Measurements from ENCODE around the gene ZBTB46. TPM values are rescaled to one million over a fixed set of nuclear protein-coding genes. Genes with fewer than 3 reads are reported as not detected.

ZBTB46 gene
- total RNA-seq, 1 experiment from 2014 or later, result 10.7 TPM

DNA sequence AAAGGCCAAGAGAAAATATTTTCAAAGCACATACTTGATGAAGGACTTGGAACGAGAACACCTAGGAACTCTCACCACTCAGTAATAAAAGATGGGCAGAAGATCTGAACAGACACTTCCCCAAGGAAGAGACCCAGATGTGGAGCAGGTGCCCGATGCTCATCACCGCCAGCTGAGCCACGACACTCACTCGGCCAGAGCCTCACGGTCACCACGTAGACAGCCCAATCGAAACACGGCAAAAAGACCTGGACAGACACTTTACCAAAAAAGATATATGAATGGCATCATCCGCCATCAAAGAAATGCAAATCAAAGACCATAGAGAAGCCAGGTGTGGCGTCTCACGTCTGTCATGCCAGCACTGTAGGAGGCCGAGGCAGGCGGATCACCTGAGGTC is 49.9 kb downstream of the ZBTB46 start (continued):
- no peak for TF ChIP-seq ZNF274 (IDR thresholded peaks at IDR 0.05; ENCODE audit: low read depth, low read length)

DNA sequence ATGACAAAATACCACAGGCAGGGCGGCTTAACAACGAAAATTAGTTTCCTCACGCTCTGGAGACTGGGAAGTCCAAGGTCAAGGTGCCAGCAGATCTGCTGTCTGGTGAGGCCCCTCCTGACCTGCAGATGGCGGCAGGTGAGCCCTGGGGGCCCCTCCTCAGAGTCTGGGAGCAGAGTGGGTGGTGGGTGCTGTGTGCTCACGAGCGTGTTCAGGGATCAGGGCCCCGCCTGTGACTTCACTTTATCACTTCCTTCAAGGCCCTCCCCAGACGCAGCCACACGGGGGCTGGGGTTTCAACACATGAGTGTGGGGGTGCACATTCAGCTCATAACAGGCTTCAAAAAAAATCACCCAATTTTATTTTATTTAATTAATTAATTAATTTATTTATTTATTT is 52.2 kb downstream of the ZBTB46 start:
- H3K9me3 ChIP-seq (ENCODE audit: control insufficient read depth in 1 of 2, insufficient read depth in 1 of 2, low read depth in 1 of 2, low read length in 2 of 2), result no peaks in the 10 kb centered on the region
- TF ChIP-seq ZFX (IDR thresholded peaks at IDR 0.05), result no peak
- TF ChIP-seq TCF7L2 (IDR thresholded peaks at IDR 0.05; ENCODE audit: borderline replicate concordance, extremely low read depth, insufficient read depth, insufficient read length), result no peak
- TF ChIP-seq, protein P1, sequence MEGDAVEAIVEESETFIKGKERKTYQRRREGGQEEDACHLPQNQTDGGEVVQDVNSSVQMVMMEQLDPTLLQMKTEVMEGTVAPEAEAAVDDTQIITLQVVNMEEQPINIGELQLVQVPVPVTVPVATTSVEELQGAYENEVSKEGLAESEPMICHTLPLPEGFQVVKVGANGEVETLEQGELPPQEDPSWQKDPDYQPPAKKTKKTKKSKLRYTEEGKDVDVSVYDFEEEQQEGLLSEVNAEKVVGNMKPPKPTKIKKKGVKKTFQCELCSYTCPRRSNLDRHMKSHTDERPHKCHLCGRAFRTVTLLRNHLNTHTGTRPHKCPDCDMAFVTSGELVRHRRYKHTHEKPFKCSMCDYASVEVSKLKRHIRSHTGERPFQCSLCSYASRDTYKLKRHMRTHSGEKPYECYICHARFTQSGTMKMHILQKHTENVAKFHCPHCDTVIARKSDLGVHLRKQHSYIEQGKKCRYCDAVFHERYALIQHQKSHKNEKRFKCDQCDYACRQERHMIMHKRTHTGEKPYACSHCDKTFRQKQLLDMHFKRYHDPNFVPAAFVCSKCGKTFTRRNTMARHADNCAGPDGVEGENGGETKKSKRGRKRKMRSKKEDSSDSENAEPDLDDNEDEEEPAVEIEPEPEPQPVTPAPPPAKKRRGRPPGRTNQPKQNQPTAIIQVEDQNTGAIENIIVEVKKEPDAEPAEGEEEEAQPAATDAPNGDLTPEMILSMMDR (IDR thresholded peaks at IDR 0.05 in 2 of 3, conservative IDR thresholded peaks at IDR 0.05 in 1 of 3; ENCODE audit: borderline replicate concordance in 1 of 3, insufficient read depth in 1 of 3, low read depth in 2 of 3, low read length in 2 of 3), result peak in 1 of 3 experiments; percentile 5; a peak in 1 of 6 replicates
- no peaks in the 10 kb centered on the region for H3K27me3 ChIP-seq (ENCODE audit: insufficient read depth, low read length)
- no peak overlapping the region for H3K27ac ChIP-seq (ENCODE audit: low read depth, low read length)
- intact Hi-C loops (cut with micrococcal nuclease), result no loop called here
- no peak for ATAC-seq
- peak overlapping the region; percentile 51 for H3K4me2 ChIP-seq (ENCODE audit: low read length)
- ChIA-PET RAD21 (ENCODE audit: low non-redundant PET in 1 of 2, low total read pairs in 2 of 2, uncharacterized antibody in 2 of 2, unreplicated experiment in 2 of 2) (interaction anchor here in 1 of 2 experiments (0.7 kb wide), 1 partner anchor 123 kb away, joined by 4 read pairs; no protein-coding TSS in a partner anchor), CTCF (no interaction called here), POLR2A (interaction anchor here (0.6 kb wide), 1 partner anchor 137 kb away, joined by 5 read pairs; no protein-coding TSS in a partner anchor)
- no peak overlapping the region for H3K9ac ChIP-seq (ENCODE audit: low read length)
- DNase-seq (ENCODE audit: low read depth, low spot score), result no peak
- no peak overlapping the region for H3K4me3 ChIP-seq (replicated peaks in 1 of 2; ENCODE audit: low read depth in 1 of 2, low read length in 2 of 2)
- H2AFZ ChIP-seq (ENCODE audit: low read depth, low read length, poor library complexity, severe bottlenecking), result no peak overlapping the region
- BruUV-seq (replicated peaks), result no TSS peak
- no peaks in the 10 kb centered on the region for H4K20me1 ChIP-seq (ENCODE audit: insufficient read depth)
- H3K4me1 ChIP-seq (ENCODE audit: control insufficient read depth in 1 of 2, insufficient read depth in 2 of 2, low read length in 2 of 2), result peaks cover 29 to 36% of the 10 kb centered on the region in 2 experiments
- no peaks in the 10 kb centered on the region for H3K9me2 ChIP-seq (ENCODE audit: insufficient read depth)
- H3K79me2 ChIP-seq (ENCODE audit: insufficient read depth, low read length), result no peaks in the 10 kb centered on the region
- no peaks in the 10 kb centered on the region for H3K36me3 ChIP-seq (ENCODE audit: control insufficient read depth in 1 of 2, insufficient read depth in 2 of 2, low read length in 2 of 2)

All from HCT116 (cell line).